HG02970 (cell line): Measurements from ENCODE around the gene IFITM5.

Experiments used
- ATAC-seq: cut with Tn5 transposase; IDR thresholded peaks from one replicate; pipeline ENCODE4 v1.9.1; 2021; ENCODE audit warnings: mild to moderate bottlenecking, moderate library complexity, moderate number of reproducible peaks; ENCODE audit not compliant: unreplicated experiment, low FRiP score

Gene IFITM5

GRCh38 chr11:271319-271715 is 28.0 kb downstream of the IFITM5 start:
- ATAC-seq = no peak

GRCh38 chr11:270451-271318 is 28.6 kb downstream of the IFITM5 start:
- no peak for ATAC-seq

- ATAC-seq = peak; percentile 70
Observed at GRCh38 chr11:269146-269890, 30.0 kb downstream of the IFITM5 start.

DNA sequence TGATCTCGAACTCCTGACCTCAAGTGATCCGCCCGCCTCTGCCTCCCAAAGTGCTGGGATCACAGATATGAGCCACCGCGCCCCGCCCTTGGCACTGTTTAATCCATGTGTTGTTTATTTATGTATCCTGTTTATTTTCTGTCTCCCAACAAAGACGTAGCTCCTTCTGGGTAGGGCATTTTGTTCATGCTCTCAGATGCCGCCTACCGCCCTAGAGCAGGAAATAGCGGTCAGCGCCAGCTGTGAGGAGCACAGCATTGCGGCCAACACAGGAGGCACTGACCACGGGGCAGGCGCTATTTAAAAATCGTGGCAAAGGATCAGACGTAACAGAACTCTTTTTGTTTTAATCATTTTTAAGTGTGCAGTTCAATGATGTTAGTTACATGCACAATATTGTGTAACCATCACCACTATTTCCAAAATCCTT is 30.6 kb downstream of the IFITM5 start:
- peak; percentile 36 for ATAC-seq

- ATAC-seq = no peak
Observed at GRCh38 chr11:267491-267994, 31.8 kb downstream of the IFITM5 start.

- no peak for ATAC-seq
Observed at GRCh38 chr11:266676-267439, 32.5 kb downstream of the IFITM5 start.

GRCh38 chr11:261624-262023 is 37.7 kb downstream of the IFITM5 start:
- ATAC-seq = no peak

- no peak for ATAC-seq
Observed at GRCh38 chr11:259413-259812, 39.9 kb downstream of the IFITM5 start.

GRCh38 chr11:257766-258493 is 41.4 kb downstream of the IFITM5 start:
- ATAC-seq = no peak

DNA sequence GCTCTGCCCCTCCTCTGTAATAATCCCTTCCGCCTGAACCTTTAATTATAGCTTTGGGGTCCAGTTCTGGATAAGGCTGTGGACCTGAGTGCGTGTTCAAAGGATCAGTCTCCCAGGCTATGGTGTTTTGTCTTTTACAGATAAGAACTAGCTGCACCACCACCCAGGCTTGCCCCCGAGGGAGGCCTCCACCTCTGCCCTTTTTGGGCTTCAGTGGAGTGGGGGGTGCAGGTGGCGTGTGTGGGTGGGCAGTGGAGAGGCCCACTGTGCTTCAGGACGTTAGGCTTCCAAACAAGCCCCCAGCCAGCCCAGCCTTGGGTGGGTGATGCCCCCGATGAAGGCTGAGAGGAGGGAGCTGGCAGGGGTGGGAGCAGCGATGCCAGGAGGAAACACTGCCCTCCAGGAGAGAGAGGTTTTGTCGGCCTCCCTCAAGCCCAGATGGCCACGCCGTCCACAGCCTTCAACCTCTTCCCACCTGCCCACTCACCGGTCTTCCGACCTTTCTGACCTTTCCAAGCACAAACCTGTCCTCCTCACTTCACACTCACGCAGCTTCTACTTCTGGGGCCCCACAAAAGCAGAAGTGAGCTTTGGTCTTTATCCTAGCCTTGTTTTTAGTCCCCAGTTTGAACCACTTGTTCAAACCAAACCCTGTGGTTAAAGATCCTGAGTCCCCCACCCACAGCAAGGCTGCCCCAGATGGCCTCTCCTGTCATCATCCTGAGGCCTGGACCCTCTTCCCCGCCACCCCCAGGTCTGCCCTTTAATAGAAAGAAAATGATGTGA is 42.2 kb downstream of the IFITM5 start:
- no peak for ATAC-seq

DNA sequence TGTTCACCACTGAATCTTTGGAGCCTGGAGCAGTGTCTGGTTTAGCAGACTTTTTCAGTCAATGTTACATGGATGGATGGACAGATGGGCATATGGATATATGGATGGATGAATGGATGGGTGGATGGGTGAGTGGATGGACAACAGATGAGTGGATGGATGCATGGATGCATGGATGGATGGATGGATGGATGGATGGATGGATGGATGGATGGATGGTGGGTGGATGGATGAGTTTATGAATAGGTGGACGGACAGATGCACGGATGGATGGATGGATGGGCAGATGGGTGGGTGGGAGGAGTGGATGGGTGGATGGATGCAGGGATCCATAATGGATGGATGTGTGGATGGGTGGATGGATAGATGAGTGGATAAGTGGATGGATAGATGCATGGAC is 43.5 kb downstream of the IFITM5 start:
- no peak for ATAC-seq

DNA sequence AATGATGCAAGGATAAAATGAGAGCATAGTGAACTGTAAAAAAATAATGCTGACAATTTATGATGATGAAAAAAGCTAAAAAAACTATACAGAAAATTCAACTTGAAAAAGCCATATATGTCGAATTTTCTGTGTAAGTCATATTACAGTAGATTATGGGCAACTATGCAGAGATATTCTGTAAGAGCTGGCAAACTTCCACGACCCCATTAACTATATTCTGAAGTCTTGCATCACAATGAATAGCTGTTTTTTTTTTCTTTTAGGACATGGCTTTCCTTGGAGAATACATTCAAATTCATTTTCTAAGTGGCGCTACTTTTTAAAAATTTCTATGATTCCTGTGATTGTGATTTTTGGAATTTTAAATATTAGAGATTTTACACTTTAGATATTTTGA is 44.1 kb downstream of the IFITM5 start:
- no peak for ATAC-seq

DNA sequence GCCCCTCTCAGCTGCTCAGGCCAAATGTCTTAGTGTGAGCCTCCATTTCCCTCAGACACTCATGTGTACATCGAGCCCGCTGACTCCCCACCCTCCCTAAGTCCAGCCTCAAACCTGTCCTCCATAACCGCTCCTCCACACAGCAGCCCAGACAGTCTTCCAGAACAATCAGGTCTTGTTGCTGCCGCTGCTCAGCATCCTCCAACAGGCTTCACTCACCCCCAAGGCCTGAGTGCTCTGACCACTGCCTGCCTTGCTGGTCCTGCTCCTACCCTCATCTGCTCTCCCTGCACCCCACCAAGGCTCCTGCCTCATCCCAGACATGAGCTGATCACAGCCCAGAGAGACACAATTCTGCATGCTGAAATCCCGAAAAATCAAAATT is 45.4 kb downstream of the IFITM5 start:
- no peak for ATAC-seq

- ATAC-seq = no peak
Observed at GRCh38 chr11:253160-253885, 46.0 kb downstream of the IFITM5 start.

DNA sequence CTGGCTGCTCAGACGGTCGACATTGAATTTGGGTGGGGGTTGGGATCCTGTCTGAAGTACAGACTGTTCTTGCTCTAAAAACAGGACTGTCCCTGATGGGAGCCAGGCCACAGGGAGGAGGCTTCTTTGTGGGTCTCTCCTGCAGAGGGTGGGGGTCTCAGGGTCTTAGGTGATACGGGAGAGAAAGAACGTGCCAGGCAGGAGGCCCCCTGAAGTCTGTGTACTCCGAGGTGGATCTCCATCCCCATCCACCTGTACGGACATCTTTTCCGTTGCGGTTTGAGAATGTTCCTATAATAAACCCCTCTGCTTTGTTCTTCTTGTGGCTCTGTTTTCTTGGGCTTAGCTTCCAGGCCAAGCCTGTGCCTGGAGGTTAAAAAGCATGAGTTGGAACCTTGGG is 46.7 kb downstream of the IFITM5 start:
- no peak for ATAC-seq

DNA sequence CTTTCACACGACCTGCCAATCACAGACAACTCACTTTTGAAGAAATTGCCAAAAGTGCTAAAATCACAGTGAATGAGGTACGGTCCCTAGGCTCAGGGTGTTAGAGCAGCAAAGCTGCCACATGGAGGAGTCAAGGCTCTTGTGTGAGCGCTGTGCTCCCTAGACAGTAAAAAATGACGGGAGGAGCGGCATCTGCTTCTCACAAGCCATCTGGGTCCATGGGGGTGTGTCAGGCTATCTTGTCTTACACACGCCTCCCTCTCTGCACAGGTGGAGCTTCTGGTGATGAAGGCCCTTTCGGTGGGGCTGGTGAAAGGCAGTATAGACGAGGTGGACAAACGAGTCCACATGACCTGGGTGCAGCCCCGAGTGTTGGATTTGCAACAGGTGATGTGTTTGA is 47.8 kb downstream of the IFITM5 start:
- no peak for ATAC-seq

- ATAC-seq = no peak
Observed at GRCh38 chr11:250740-251299, 48.5 kb downstream of the IFITM5 start.

DNA sequence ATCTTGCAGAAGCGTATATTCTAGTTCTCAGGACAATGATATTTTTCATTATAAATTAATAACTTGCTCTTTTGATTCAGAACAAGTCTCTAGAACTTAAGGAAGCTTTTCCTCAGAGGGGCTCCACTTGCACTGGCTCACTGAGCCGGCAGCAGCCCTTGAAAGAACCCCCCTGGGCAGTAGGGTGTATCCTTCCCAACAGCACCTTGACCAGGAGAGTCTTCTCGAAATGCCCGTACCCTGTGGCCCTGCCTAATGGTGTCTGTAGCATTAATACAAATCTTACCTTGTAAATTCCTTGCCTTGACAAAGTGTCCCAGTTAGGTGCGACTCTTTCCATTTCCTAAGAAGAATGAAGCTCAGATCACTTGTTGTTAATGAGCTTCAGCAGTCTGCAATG is 49.1 kb downstream of the IFITM5 start:
- ATAC-seq = no peak
